NCI-H1694 (cell line): ENCODE results near the gene IDH3G.
"Not testable (repeated sequence)": the region's sequence is repeated elsewhere in the genome, so short reads cannot be mapped to it uniquely, and the experiment has no call there.

Experiments used
- DNase-seq: peaks from one replicate; lab custom pipeline; 2025; lab: John Stamatoyannopoulos, UW

Gene IDH3G

DNA sequence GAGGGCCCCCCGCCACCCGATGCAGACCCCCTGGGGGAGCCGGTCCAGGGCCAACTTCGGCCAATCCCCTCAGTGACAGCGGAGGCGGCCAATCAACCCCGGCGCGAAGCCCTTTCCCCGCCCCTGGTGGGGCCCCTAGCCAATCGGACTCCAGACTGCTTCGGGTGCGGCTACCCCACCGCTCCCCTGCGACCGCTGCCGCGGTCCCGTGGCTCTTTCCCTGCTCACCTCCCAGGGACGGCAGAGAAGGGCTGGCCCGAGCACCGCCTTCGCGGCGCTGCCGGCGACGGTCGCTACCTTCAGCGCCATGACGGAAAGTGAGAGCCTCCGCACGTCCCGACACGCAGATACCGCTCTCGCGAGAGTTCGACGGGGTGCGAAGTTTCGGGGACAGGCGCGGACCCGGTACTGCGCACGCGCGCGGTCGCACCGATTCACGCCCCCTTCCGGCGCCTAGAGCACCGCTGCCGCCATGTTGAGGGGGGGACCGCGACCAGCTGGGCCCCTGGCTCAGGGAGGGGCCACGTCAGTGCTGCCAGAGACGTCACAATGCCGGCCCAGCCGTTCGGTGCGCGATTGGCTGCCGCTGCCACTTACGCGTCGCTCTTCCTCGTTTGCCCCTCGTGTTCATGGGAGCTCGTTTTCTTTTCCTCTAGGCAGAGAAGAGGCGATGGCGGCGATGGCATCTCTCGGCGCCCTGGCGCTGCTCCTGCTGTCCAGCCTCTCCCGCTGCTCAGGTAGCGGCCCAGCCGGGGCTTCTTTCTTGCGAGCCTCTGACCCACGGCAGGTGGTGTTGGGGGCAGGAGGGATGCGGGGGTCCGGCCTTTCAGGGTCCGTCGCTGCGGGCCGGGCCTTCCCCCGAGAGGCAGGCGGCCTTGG is at the start of gene IDH3G, which contains the start of gene SSR4:
TSS of gene IDH3G (minus strand) at position 358 of the 879 bp plus-strand sequence. CDS start at position 309, 49 bp downstream.
TSS of gene SSR4 (plus strand) at position 651 of the 879 bp plus-strand sequence. CDS start at position 671, 20 bp downstream.
- peak; percentile 93 for DNase-seq

DNA sequence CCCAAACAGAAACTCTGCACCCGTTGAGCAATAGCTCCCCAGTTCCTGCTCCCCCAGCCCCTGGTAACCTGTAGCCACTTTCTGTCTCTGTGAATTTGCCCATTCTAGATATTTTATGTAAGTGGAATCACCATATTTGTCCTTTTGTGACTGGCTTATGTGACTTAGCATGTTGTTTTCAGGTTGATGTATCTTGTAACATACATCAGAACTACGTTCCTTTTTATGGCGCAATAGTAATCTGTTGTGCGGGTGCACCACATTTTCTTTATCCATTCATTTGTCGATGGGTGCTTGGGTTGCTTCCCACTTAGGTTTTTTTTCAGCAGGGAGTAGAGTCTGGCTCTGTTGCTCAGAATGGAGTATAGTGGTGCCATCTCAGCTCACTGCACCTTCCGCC is 42.7 kb upstream of the IDH3G start:
- no peak for DNase-seq

DNA sequence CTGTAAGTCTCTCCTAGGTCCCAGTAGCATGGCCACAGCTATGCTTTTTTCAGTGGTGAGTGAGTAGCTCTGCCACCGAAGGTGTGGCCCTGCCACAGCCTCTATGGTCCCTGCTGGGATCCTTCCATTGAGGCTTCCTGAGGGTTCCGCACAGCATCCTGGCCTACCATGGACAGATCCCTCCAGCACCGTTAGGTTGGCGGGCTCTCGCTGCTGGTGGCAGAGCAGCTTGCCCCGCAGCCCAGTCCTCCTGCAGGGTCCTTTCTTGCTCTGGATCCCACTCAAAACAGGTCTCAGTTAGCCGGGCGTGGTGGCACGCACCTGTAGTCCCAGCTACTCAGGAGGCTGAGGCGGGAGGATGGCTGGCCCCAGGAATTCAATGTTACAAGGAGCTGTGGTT is 38.6 kb upstream of the IDH3G start:
- no peak for DNase-seq

DNA sequence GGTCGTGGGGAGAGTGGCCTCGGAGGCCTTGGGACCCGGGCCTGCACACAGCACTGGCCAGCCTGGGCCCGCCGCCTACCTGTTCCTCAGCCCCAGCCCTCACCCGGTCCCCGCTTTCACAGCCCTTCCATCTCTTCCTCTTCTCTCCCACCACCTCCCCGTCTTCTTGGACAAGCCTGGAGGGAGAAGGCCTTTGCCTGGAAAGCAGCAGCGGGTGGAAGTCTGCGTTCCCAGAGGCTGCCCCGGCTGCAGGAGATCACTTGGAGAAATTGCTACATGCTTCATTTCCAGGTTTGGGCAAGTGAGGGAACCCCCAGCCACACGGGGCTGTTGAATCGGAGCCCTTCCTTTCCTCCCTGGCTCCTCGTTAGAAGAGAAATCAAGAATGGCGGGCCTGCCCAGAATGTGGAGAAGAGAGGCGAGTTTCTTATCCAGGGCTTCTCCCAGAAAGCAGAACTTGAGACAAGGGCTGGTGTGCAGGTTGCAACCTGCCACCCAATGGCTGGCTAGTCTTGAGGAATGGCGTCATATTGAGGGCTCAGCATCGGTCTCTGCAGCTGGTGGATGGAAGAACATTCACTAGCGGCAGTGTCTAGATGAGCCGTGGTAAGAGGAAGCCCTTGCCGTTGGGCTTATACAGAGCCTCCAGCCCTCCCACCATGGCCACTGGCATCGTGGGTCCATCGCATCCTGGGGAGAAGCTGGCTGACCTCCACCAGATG is 37.4 kb upstream of the IDH3G start:
- DNase-seq = no peak

DNA sequence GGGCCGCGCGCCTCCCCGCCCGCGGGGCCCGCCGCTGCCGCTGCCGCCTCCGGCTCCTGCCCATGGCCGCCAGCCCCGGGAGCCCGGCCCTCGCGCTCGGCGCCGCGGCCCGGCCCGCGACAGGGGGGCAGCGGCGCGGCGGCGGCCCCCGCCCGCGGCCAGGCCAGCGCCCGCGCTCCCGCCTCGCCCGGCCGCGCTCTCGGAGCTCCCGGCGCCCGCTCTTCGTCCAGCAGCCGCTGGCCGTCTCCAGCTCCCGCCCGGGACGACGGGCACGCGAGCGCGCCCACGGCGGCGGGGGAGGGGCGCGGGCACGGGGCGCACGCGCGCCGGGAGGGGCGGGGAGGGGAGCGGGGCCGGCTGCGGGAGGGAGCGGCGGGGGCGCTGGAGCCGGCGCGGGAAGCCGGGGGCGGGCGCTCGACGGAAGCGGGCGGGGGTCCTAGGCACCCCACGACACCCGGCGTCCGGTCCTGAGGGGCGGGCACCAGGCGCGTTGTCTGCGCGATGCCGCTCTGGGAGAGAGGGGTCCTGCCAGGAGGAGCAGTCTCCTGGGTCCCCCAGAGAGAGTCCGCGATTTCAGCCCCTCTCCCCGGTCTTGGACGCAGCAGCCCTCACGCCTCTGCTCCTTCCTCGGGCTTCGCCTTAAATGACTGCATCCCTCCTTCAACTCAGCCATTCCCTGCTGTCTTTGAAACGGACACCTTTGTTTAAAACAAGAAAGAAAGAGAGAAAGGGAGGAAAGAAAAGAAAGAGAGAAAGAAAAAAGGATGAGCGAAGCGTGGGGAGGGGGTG is 36.7 kb upstream of the IDH3G start:
- no peak for DNase-seq

DNA sequence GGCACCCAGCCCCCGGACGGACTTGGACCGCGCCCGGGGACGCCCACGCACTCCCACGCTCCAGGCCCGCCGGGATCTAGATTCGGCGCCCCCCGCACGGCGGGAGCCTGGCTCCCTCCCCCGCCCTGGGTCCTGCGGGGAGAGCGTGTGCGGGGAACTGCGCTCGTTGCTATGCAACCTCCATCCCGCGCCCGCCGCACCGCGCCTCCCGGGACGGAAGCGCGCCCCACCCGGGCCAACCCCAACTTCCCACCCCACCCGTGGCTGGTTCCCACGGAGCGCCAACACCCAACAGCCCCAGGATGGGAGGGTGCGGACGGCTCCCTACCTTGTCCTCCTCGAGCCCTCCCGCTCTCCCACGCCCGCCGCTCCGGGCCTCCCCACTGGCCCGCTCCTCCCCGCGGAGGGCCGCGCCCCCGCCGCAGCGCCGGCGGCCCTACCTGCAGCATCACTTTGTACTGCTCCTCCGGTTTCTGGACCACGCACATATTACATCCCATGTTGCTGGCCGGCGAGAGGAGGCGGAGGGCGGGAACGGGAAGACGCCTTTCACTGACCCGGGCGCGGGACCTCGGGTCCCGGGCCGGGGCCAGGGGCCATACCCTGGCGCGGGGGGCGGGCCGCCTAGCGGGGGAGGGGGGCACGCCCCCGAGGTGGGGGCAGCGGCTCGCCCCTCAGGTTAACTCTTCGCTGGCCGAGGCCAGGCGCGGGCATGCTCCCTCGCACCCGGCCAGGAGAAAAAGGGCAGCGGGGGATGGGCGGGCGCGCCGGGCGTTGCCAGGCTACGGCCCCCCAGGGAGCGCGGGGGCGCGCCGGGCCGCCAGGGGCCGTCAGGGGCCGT is 35.8 kb upstream of the IDH3G start, which contains the start of gene PDZD4:
TSS of gene PDZD4 (minus strand) at position 746 of the 841 bp plus-strand sequence. CDS start at position 500, 246 bp downstream.
- no peak for DNase-seq

DNA sequence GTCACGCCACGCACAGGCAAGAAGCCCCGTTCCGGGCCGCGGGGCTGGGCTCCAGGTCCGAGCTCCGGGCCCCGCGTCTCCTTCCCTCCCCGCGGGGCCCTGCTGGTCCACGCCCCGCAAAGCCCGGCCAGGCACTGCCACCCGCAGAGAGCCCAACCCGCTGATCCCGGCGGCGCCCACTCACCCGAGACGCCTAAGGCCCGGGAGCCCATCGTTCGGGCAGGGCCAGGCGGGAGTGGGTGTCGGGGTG is 35.3 kb upstream of the IDH3G start:
- DNase-seq = no peak

DNA sequence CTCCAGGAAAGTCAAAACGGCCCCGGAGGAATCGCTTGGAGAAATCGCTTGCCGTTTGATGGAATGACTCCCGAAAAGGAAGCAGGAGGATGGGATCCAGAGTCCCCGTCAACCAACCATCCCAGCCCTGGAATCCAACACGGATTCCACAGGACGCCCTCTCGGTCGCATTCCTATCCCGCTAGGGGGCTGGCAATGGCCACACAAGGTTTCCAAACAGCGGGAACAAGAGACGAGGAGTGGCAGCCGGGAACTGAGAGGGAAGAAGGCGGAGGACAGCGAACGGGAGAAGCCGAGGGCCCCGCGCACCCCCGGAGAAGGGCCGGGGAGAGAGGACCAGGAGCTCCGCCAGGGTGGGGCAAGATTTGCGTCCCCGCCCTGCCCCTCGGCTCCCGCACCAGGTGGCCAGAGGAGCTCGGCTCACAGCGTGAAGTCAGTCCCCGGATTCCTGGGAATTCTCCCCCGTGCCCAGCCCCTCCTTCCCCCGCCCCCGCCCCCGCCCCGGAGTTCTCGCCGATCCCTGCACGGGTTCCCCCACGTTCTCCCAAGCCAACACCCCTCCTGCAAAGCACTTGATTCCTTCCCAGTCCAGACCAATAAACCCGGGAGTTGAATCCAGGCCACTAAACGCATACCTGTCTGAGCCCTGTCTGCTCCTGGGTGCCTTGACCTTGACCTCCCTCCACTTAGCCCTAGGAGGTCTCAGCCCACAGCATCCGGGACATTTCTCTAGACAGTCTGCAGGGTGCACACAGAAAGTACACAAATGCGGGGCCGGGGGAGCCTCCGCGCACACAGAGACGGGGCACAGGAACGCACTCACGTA is 34.8 kb upstream of the IDH3G start:
- peak; percentile 19 for DNase-seq

DNA sequence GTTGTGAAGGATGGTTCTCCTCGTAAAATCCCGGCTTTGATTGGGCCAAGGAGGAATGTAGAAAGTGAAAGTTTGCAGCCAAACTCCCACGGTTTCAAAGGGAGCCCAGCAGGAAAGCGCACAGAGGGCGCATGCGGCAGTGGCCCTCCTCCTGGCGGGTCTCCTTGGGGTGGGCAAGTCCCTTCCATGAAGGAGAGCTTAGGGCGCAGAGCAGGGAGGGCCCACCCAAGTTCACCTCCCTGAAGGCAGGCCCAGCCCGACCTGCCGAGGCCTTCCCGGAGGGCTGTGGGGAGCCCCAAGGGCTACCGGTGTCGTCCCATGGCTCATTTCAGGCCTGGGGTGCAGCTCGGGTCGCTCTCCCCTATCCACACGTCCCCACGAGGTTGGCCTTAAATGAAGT is 34.1 kb upstream of the IDH3G start:
- DNase-seq = no peak

DNA sequence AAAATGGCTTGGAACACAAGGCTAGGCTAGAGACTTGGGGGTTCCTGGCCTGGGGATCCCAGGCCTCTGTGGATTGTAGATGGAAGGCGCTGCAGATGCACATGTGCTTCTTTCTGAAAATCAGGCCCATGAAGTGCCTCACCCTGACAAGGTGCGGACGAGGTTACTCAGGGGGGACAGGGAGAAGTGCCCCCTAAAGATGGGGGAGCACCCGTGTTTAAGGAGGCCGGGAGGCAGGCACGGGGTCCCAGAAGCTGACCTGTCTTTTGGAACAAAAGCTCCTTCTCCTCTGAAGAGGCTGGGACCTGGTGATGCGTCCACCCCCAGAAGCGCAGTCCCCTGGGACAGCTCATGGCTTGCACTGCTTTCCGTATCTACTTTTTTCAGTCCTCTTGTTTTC is 33.7 kb upstream of the IDH3G start:
- DNase-seq = no peak

DNA sequence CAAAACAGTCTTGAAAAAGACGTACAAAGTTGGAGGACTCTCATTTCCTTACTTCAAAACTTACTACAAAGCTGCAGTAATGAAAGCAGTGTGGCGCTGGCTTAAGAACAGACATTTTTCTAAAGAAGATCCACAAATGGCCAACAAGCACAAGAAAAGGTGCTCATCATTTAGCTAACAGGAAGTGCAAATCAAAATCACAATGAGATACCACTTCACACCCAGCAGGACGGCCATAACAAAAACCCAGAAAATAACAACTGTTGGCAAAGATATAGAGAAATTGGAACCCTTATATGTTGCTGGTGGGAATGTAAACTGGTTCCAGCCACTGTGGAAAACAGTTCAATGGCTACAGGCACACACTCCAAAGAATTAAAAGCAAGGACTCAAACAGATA is 32.8 kb upstream of the IDH3G start:
- no peak for DNase-seq

DNA sequence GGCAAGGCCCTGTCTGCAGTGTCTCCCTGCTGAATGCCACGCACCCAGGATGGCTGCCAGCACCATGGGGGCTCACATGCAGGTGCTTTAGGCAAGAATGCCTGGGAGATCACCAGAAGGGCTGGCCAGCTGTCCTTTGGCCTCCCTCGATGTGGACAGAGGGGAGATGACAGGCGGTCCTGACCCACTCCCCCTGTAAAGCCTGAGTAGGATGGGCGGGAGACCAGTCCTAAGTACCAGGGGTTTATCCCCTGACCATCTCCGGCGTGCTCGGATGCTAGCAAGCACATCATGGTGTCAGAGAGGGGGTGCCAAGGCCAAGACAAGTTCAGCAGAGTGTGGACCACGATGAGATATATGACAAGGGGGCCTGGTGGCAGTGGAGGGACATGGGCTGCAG is 30.9 kb upstream of the IDH3G start:
- DNase-seq = no peak

DNA sequence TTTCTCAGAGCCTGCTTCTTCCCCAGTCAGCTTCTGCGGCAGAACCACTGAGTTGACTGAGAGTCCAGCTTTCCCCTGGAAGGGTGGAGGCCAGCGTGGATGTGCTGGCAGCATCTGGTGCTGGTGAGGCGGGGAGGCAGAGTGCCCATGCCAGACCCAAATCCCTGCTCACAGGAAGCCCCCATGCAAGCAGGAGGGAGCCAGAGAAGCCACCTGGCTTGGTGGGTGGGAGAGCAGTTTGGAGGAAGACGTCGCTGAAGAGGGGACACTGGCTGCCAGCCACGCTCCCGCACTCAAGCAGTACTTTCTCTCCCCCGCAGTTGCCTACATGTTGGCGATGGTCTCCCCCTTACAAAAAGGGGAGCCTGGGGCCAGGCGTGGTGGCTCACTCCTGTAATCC is 30.2 kb upstream of the IDH3G start:
- DNase-seq = no peak

DNA sequence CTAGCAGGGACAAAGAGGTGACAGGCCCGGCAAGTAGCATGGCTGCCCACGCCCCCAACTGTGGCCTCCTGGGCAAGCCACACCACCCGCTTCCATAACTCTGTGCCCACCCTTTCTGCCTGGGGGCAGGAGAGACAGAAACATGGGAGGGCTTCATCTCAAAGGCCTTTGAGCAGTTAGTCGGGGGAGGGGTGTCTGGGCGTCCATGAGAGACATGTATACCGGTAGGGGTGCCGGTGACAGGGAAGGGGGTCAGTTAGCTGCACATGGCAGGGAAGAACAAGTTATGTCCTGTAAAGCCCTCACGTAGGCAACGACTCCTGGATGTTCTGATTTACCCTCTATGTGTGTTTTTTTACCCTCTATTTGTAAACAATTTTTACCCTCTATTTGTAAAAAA is 26.9 kb upstream of the IDH3G start:
- no peak for DNase-seq

DNA sequence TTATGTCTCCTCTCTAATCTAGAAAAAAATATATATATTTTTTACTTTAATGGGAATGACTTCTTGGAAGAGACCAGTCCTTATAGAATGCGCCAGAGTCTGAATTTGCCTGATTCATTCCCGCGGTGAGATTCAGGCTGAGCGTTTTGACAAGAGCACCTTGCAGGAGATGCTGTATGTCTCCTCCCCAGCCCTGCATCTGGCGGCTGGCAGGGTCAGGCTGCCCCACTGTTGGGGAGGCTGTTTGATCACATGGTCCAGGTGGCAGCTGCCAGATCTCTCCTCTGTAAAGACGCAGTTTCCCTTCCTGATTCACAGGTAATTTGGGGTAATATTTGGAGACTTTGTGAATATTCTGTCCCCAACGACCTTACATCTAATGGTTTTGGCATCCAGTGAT is 26.4 kb upstream of the IDH3G start:
- peak; percentile 24 for DNase-seq

DNA sequence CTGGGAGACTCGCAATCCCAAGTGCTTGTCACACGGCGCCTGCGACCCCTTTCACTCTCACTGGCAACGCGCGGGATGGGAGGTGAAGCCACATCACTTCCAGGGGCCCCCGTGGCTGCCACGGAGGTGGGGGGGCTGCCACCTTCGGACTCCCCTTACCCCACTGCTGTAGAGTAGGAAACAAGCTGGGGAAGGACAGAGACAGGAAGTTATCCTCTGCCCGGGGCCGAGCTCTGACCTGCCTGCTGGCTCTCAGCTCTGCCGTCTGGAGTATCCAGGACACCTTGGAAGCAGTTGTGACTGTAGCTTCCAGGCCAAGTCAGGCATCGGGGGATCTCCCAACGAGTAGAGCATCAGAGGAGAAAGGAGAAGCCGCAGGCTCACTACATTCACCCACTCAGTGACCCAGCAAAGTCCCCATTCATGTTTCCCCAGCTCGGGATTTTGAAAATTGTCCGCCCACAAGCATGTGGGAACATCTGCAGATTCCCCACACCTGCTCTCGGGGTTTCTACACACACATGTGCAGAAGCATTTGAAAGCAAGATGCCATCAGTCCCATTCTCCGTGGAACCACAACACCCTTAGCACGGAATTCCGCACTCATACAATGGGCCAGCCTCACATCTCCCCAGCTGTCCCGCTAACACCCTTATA is 25.3 kb upstream of the IDH3G start:
- DNase-seq = no peak

DNA sequence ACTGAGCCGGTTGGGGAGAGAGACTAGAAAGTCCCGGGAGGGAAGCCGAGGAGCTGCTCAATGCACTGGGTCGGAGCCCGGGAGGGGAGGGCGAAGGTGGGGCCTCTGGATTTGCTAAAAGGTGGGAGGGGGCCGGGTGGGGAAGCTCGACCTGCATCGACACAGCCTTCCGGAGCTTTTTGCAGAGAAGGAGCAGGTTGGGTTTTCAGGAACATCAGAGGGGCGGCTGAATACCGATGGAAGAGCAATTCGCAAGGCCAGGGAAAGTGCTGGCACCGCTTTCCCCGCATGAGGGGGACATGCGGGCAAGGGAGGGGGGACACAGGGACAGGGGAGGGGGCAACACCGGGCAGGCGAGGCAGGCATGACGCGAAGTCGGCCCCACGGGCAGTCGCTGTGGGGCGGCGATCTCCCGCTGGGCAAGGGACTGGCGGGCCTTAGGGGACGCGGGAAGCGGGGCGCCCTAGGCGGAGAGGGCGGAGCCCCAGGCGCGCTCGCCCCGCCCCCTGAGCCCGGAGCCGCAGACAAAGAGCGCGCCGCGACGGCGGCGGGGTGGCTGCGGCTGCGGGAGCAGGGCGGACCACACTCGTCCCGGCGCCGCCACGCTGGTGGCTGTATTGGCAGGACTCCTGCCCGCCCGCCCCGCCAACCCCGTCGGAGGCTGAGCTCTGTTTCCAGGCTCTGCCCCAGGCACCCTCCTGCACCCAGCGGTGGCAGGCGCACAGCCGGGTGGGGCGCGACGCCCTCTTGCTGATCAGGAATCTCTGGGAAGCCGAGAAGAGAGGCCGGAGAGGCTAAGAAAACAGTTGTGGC is 24.6 kb upstream of the IDH3G start:
- no peak for DNase-seq

DNA sequence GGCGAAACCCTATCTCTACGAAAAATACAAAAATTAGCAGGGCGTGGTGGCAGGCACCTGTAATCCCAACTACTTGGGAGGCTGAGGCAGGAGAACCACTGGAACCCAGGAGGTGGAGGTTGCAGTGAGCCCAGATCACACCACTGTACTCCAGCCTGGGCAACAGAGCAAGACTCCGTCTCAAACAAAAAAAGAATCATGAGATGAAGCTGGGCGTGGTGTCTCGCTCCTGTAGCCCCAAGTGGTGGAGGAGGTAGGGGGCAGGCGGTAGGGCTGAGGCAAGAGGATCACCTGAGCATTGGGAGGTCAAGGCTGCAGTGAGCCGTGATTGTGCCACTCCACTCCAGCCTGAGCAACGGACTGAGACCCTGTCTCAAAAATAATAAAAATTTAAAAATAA is 23.9 kb upstream of the IDH3G start:
- not testable (repeated sequence) for DNase-seq
